Activated CD8-positive, alpha-beta memory T cell treated with anti-CD3 and anti-CD28 coated beads, Interleukin-2, amount 50 U/mL, for 1 hour (primary cell): Measurements from ENCODE around the gene TMC5.

Experiments used
- DNase-seq: peaks from one replicate; pipeline ENCODE4 v3.0.0-alpha.2; 2020; ENCODE audit errors: extremely low read depth

The TMC5 gene

GRCh38 chr16:19460397-19460796 is 42.7 kb downstream of the TMC5 start:
- DNase-seq, result no peak

DNA sequence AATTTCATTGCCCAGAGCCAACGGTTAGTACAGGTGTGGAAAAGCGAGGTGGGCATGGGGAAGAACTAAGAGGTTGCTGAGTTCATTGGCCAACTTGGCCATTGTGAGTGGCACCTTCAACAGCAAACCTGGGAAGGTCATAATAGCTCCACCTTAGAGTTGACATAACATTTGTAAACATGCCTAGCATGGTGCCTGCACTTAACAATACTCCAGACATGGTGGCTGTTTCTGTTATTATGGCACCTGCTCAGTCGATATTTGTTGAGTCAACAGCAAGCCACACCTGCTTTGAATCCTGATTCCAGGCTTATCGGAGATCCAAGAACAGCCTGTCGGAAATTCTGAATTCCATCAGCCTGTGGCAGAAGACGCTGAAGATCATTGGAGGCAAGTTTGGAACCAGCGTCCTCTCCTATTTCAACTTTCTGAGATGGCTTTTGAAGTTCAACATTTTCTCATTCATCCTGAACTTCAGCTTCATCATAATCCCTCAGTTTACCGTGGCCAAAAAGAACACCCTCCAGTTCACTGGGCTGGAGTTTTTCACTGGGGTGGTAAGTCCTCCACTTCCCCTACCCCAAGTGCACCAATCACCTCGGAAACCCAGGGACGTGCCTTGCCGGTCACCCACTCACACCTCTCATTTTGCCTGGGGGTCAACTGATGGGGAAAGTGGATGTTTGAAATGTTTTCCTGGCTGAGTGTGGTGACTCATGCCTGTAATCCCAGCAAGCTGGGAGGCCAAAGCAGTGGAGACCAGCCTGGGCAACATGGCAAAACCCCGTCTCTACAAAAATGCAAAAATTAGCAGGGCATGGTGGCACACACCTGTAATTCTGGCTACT is 46.0 kb downstream of the TMC5 start:
- DNase-seq, result no peak

GRCh38 chr16:19468300-19468699 is 50.6 kb downstream of the TMC5 start:
- DNase-seq, result no peak

GRCh38 chr16:19472482-19472881 is 54.8 kb downstream of the TMC5 start:
- no peak for DNase-seq

DNA sequence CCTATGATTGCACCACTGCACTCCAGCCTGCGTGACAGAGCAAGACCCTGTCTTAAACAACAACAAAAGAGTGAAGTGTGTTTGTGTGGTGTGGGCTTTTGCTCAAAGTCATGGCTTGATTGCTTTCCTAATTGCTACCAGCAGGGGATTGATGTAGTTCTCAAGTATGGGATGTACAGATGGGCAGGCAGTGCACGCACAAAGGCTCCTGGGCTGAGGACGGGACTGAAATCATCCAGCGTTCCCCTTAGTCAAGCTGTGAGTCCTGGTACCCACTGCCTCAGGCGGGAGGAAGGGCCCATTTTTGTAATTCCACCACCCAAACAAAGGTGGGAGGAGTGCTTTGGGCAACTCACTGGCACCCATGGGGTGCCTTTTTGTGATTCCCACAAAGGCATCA is 56.9 kb downstream of the TMC5 start:
- no peak for DNase-seq

GRCh38 chr16:19478505-19478904 is 60.8 kb downstream of the TMC5 start:
- DNase-seq, result no peak

GRCh38 chr16:19479302-19479721 is 61.6 kb downstream of the TMC5 start:
- DNase-seq, result no peak

DNA sequence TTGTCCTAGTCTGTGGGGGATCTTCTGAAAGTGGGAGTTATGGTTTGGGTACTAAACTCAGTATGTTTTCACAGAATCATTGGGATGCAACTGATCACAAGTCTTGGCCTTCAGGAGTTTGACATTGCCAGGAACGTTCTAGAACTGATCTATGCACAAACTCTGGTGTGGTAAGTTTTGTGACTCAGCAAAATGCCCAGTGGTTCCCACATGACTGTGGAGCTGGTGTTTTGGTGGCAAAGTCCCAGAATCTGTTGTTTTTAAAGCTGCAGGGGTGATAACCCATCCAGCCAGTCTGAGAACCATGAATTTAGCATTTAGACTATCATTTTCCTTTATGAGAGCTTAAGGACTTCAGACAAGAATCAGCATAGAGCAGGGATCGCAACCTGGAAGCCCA is 63.6 kb downstream of the TMC5 start:
- no peak for DNase-seq

GRCh38 chr16:19481769-19482168 is 64.1 kb downstream of the TMC5 start:
- no peak for DNase-seq

- no peak for DNase-seq
Measured at GRCh38 chr16:19482291-19482690, 64.6 kb downstream of the TMC5 start.

DNA sequence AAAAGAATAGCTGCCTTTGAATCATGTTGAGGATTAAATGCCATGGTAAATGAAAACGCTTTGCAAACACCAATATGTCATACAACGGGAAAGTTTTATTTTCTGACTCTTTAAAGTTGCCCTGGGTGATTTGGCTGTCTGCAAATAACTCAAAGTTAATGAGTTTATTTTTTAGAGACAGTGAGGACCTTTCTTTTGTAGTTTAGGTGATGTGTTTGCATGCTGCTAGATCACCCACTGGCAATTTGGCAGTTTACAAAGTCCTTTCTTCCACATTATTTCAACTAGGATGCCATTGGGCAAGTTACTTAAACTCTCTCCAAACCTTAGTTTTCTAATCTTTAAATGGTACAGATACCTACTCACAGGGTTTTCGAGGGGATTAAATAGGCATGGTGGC is 66.4 kb downstream of the TMC5 start:
- DNase-seq, result no peak

- DNase-seq, result no peak
Measured at GRCh38 chr16:19485611-19486010, 67.9 kb downstream of the TMC5 start.

- no peak for DNase-seq
Measured at GRCh38 chr16:19486051-19486450, 68.4 kb downstream of the TMC5 start.

GRCh38 chr16:19486750-19487325 is 69.2 kb downstream of the TMC5 start:
- no peak for DNase-seq

- no peak for DNase-seq
Measured at GRCh38 chr16:19488213-19488640, 70.5 kb downstream of the TMC5 start.

DNA sequence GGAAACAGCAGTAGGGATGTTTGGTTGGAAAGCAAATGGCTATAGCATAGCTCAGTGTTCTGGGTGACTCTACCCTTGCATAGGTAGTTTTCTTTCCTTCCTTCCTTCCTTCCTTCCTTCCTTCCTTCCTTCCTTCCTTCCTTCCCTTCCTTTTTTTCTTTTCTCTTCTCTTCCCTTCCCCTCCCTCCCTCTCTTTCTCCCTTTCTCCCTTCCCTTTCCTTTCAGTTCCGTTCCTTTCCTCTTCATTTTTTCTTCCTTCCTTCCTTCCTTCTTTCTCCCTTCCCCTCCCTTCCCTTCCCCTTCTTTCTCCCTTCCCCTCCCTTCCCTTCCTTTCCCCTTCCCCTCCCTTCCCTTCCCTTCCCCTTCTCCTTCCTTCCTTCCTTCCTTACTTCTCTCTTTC is 72.9 kb downstream of the TMC5 start:
- DNase-seq, result no peak

DNA sequence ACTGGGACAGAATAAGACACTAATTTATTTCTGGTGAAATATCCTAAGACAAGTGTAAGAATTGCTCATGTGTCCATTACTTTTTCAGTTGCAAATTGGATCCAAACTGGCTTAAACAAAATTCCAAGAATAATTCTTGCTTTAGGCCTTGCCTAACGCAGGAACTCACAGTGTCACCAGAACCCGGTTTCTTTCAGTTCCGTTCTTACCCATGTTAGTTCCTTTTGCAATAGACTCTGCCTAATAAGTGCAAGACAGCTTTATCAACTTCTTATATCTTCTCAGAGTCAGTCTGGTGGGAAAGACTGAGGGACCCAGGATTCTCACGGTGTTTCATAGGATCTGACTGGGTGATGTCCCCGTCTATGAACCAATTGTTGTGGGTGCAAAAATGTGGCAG is 79.5 kb downstream of the TMC5 start:
- no peak for DNase-seq

GRCh38 chr16:19499006-19499405 is 81.3 kb downstream of the TMC5 start:
- no peak for DNase-seq

- DNase-seq, result no peak
Measured at GRCh38 chr16:19499481-19499880, 81.8 kb downstream of the TMC5 start.

DNA sequence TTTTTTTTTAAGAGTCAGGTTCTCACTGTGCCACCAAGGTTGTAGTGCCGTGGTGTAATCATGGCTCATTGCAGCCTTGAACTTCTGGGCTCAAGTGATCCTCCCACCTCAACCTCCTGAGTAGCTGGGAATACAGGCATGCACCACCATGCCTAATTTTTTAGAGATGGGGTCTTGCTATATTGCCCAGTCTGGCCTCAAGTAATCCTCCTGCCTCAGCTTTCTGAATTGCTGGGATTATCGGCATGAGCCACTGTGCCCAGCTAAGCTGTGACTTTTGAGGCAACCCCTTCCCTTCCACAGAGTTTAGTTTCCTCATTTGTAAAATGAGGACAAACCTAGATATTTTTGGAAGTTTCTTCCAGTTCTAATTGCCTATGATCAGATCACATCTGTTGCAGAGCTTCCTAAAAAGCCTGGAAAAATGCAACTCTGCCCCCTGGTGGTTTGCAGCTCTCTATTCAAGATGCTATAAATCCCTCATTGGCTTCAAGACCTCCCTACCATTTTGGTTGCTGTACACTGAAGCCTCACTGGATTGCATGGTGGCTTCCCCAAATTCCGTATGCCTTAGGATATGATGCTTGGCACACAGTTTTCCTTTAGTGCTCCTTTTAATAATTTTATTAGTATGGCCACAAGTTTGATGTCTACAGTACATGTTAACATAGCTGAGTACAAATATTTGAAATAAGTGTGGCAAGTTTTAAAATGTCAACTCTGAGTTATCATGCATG is 84.9 kb downstream of the TMC5 start:
- DNase-seq, result no peak

DNA sequence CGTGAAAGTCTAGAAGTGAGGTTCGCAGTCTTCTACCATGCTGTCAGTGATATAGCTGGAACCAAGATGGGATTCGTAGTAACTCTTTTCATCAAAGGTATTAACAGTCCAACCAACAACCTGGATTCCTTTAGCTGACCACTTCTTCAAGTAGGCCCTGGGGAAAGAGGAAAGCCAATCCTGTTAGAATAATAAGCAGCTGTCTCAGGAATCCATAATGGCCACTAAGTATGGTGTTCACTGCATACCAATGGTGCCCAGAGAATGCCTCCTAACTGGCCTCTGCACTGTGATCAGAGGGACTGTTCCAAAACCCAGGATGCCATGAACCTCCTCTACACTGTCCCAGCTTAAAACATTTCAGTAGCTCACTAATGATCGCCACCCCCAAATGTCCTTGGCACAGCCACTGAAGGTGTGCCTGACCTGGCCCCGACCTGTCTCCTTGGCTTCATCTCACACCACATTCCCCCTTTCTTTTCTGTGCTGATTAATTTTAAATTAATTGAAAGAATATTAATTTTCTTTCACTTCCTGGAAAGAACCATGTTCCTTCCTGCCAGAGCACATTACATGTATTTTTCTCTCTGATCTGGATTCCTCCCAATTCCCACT is 85.9 kb downstream of the TMC5 start:
- DNase-seq, result no peak

- DNase-seq, result no peak
Measured at GRCh38 chr16:19505600-19506303, 88.1 kb downstream of the TMC5 start.
